NCI-H1105 (cell line): ENCODE results near the gene ZNF618.

Experiments used
- DNase-seq: peaks from one replicate; lab custom pipeline; 2025; lab: John Stamatoyannopoulos, UW

The ZNF618 gene

DNA sequence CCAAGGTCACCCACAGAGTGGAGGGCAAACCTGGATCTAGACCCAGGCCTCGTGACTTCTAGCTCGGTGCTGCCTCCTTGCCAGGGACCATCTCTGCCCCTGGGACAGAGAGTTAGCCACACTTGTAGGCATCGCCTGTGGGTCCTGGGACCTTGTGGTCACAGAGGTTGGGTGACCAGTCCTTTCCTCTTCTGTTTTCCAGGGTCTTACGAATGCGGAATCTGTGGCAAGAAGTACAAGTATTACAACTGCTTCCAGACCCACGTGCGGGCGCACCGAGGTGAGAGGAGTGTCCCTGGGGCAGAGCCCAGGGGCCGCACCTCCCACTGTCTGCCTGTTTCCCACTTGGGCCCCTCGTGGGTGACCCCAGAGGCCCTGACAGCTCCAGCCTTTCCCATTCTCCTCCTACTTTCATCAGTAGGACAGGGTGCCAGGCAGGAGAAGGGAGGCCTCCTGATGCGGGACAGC, 125.7 kb downstream of the ZNF618 start:
- no peak for DNase-seq

DNA sequence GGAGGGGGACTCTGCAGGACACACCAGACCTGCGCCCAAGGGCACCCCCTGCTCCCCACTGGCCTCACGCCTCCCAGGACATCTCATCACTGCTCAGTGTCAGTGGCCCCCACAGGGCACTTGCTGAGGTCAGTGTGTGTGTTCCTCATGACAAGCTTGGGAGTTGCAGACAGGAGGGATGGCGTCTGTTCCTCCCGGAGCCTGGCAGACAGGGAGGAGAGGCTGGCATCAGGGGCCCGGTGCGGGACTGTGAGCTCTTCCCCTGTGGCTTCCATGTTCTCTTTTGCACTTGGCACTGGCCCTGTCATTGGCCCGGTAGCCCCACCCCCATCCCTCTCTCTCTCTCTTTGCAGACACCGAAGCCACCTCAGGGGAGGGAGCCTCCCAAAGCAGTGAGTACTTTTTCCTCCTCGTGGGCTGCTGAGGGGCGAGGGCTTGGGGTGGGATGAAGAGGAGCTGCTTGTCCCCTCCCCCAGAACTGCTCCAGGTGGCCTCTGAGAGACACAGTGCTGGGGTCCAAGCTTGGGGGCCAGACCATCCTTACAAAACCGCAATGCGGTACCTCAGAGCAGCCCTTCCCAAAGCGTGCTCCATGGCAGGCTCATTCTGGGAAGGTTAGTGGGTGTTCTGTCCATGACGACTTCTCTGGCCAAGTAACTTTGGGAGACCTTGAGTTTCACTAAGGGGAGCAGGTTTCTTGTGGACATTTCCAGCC, 126.3 kb downstream of the ZNF618 start:
- no peak for DNase-seq

DNA sequence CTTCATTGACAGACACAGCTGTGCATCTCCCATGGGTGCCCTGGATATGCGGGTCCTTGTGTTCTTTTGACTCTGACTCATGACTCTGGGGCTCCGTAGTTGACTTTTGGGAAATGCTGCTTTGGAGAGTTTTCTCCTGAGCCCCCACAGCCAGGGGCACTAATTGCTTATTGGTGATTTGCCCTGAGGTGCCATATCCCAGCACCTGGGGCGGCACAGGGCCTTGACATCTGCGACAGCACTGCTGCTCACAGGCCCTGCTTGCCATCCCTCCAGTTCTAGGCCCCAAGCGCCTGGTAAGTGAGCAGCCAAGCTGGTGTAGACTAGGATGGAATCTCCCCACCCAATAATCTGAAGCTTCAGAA, 126.9 kb downstream of the ZNF618 start:
- DNase-seq: no peak

GRCh38 chr9:114003351-114003750, 127.2 kb downstream of the ZNF618 start:
- DNase-seq: no peak

GRCh38 chr9:114003758-114004157, 127.6 kb downstream of the ZNF618 start:
- DNase-seq: no peak

- no peak for DNase-seq
Observed at GRCh38 chr9:114004221-114004716, 128.2 kb downstream of the ZNF618 start.

DNA sequence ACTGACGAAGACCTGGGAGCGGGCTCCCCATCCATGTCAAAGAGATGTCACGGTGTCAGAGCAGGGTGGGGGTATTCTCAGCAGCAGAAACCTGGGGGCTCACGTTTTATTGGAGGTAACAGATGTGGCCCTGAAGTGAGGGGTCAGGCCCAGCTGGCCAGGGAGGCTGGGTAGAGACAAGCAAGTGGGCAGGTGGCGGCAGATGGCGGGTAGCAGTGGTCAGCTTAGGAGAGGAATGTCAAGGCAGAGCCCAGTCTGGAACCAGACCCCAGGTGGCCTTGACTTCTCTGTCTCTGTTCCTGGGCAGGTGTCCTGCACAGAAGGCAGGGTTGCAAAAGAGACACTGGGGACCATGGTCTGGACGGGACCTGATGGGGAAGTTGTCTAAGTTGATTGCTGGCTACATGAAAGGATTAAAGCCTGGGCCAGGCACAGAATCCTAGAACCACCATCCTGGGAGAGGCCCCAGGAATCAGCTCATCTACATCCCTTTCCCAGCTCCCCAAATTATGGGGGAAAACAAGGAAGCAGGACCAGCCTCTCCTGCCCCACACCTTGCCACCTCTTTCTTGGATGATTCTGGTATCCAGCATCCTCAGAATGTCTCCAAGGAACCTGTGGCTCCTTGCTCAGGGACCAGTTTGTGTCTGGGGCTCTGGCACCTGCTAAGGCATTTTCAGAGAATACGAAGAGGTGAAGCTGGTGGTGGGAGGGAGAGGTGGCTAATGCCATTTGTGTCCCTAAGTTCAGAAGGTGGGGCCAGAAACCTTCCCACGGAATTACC, 129.5 kb downstream of the ZNF618 start:
- no peak for DNase-seq

DNA sequence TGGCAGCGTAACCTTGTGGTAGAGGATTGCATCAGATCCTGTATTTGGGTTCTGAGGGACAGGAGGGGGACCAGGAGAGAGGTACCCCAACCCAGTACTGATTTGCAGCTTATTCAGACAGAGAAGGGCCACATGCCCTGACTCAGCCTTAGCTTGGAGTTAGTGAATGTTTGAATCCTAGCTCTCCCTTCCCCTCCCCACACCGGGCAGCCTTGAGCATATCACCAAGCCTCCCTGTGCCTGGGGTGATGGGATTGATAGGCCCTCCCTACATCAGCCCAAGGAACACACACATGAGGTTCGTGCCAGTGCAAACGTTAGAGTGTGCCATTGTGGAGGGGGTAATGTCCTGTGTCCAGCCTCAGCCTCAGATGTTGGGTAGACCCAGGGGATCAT, 130.0 kb downstream of the ZNF618 start:
- DNase-seq: no peak

DNA sequence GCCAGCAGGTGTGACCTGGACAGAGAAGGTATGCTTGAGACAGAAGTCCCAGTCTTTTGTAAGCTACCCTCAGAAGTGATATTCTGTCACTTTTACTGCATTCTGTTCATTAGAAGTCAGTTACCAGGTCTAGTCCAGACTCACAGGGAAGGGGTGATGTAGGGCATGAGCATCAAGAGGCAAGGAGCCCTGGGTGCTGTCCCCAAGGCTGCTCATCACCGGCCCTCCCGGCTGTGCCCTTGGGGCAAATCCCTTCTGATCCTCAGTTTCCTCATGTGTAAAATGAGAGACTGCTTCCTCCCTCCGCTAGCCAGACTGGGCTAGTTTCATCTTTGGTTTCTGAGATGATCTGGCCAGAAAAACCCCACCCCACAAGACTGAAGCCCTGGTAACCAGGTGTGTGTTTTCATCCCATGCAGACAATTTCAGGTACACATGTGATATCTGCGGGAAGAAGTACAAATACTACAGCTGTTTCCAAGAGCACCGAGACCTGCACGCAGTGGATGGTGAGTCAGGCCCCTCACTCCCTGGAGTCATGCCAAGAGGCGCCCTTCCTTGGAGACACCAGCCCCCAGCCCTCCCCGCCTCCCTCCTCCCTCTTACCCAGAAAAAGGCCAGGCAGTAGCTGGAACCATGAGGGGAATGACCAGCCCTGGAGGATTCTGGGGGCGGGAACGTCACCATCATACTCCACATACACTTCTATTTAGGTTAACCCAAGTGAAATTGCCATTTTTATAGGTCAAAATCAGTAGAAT, 131.0 kb downstream of the ZNF618 start:
- DNase-seq: no peak

GRCh38 chr9:114007991-114008666, 132.0 kb downstream of the ZNF618 start:
- DNase-seq: no peak

- DNase-seq: no peak
Observed at GRCh38 chr9:114008667-114009410, 132.7 kb downstream of the ZNF618 start.

GRCh38 chr9:114011313-114011712, 135.2 kb downstream of the ZNF618 start:
- DNase-seq: no peak

GRCh38 chr9:114012126-114012525, 136.0 kb downstream of the ZNF618 start:
- no peak for DNase-seq

- DNase-seq: no peak
Observed at GRCh38 chr9:114014044-114014443, 137.9 kb downstream of the ZNF618 start.

GRCh38 chr9:114015607-114016006, 139.5 kb downstream of the ZNF618 start:
- DNase-seq: no peak

DNA sequence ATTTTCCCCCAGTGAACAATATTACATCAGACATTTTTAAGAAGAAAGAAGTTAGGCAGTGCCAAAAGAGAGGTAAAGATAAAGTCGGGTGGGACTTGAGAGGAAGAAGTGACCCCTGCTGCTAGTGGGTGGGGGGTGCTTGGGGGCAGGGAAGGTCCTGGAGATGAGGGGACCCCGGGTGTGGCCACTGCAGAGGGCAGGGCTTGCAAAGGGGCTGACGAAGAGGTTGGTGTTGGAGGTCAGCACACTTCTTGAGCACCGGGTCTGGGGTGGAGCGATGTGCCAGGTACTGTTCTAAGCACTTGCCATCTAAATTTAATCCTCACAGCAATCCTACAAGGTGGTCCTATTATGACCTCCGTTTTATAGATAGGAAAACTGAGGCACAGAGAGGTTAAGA, 140.0 kb downstream of the ZNF618 start:
- no peak for DNase-seq

DNA sequence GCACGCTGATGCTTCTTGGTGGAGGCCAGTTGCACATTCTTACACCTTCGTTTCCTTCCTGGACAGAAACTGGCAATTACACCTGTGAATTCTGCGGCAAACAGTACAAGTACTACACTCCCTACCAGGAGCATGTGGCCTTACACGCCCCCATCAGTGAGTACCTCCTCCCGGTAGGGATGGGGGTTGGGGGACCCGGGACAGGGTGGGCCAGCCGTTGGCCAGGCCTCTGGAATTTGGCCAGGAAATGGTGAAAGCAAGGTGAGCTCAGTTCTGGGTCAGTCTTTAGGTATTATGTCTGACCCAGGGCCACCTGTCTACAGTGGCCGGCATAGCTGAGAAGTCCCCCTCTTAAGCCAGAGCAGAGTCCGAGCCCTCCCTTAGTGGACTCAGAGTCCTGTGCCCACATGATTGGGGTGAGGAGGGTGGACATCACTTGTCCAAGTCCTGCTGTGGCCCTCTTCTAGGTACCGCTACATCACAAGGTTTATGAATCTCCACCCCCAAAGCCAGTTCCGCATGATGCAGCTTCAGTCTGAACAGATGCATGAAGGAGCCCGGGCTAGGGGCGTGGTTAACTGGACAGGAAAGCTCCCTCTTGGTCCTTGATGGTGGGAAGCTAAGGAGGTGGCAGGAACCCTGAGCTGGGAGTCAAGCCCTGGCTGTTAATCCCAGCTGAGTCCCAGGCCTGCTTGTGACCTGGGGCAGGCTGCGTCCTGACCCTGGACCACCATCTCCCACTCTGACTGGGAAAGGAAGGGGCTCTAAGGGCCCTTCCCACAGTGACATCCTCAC, 140.7 kb downstream of the ZNF618 start:
- DNase-seq: no peak

DNA sequence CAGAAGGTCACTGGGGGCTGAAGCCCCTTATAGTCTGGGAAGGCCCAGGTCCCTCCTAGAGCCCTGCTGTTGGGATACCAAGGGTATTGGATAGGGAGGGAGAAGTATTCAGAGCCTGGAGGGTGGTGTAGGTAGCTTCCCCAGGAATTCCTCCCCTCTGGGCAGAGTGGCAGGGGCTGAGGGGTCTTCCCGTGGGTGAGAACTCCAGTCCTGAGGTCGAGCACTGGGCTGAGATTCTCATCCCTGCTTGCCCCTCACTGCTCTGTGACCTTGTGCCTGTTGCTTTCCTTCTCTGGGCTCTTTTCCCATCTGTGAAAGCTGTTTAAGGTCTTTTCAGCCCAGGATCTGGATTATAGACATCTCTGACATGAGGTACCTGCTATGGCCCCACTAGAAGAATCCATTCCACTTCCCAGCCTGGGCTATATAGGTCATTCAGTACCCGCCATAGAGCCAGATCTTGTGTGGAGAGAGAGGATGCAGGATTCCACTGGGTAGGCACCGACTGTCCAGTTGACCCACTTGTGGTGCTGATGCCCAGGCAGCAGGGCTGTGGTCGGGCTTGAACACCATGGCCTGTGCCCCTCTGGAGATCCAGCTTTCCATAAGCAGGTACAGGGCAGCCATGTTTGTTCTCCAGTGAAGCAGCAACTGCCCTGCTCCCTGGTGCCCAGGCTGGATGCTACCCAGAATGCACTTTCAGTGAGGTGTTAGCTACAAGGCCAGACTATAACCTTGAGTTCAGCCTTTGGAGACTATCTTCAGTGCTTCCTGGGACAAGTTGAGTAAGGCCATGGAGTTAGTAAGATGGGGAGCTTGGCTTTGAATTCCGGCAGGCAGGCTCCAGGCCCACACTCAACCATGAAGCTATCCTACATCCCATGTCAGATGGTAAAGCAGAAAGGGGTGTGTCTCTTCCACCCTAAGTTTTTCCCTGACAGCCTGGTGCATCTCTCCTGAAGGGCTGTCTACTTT, 141.9 kb downstream of the ZNF618 start:
- no peak for DNase-seq

DNA sequence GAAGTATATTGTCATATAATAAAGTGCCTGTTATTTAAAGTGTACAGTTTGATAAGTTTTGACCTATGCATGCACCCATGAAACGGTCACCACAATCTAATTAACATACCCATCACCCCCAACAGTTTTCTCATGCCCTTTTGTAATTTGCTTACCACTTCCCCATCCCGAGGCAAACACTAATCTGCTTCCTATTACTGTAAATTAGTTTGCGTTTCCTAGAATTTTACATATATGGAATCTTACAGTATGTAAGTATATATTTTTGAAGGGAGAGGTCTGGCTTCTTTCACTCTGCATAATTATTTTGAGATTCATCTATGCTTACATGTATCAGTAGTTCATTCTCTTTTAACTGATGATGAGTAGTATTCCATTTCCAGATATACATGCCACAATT, 145.5 kb downstream of the ZNF618 start:
- no peak for DNase-seq
